Panc1 (cell line): ENCODE data around the gene AAK1. TPM values are rescaled to one million over a fixed set of nuclear protein-coding genes. Genes with fewer than 3 reads are reported as not detected.

Experiments
- ATAC-seq: fragments of 200-7000 bp; cut with Tn5 transposase; 2 replicates; pipeline ENCODE4 v1.9.1; 2020; ENCODE audit warnings: mild to moderate bottlenecking, moderate library complexity
- BruUV-seq: library from RNA; stranded (reverse); fragments of 400-500 nt; replicated peaks from 2 replicates; lab custom pipeline; 2021; lab: Mats Ljungman, UMichigan
- CTCF ChIA-PET: fragments of 300-600 bp; sonication (Branson Sonifier 250); formaldehyde crosslinking; loops from one replicate; lab custom pipeline; 2022; ENCODE audit warnings: antibody characterized with exemption; lab: Charles Lee
- POLR2A ChIA-PET: fragments of 300-600 bp; sonication (Branson Sonifier 250); formaldehyde crosslinking; loops from one replicate; lab custom pipeline; 2022; ENCODE audit warnings: antibody characterized with exemption; lab: Charles Lee
- DNase-seq: peaks from one replicate; pipeline ENCODE4 v3.0.0-alpha.2; 2010; ENCODE audit warnings: low read depth, low spot score
- H3K27ac ChIP-seq: 2 replicates; pipeline ENCODE4 v1.5.1; 2011; ENCODE audit warnings: mild to moderate bottlenecking, low read length, inconsistent platforms
- H3K27me3 ChIP-seq: fragments of 200-500 bp; sonication (Bioruptor generic); 2 replicates; pipeline ENCODE4 v1.6.0; 2014; ENCODE audit warnings: low read length, inconsistent platforms; ENCODE audit not compliant: control insufficient read depth, insufficient read depth
- H3K36me3 ChIP-seq: fragments of 200-500 bp; sonication (Bioruptor generic); 2 replicates; pipeline ENCODE4 v1.5.1; 2014; ENCODE audit warnings: inconsistent platforms, mild to moderate bottlenecking, low read length, moderate library complexity; ENCODE audit not compliant: control insufficient read depth, insufficient read depth
- H3K4me1 ChIP-seq: 2 replicates; pipeline ENCODE4 v1.5.1; 2011; ENCODE audit warnings: inconsistent platforms, mild to moderate bottlenecking, low read length, moderate library complexity; ENCODE audit not compliant: control insufficient read depth, insufficient read depth
- H3K4me3 ChIP-seq, 2 experiments: 2 replicates each; pipeline ENCODE4 v1.5.1; 2011 to 2012; ENCODE audit warnings: low read depth in 2 of 2, low read length in 2 of 2, mild to moderate bottlenecking in 2 of 2, inconsistent platforms in 1 of 2, moderate library complexity in 1 of 2
- H3K9me3 ChIP-seq: fragments of 200-500 bp; sonication (Bioruptor generic); 2 replicates; pipeline ENCODE4 v1.5.1; 2014; ENCODE audit warnings: low read depth, mild to moderate bottlenecking, inconsistent platforms, low read length, moderate library complexity; ENCODE audit not compliant: control insufficient read depth, insufficient read depth
- POLR2AphosphoS5 ChIP-seq: IDR thresholded peaks from 2 replicates; pipeline ENCODE4 v1.6.1; 2012; ENCODE audit warnings: mild to moderate bottlenecking, low read depth, low read length, moderate library complexity
- REST ChIP-seq, 2 experiments: IDR thresholded peaks; 2 replicates each; pipeline ENCODE4 v1.6.1; 2011 to 2012; ENCODE audit warnings: low read depth in 2 of 2, control low read depth in 1 of 2, low read length in 1 of 2, mild to moderate bottlenecking in 1 of 2, moderate library complexity in 1 of 2; ENCODE audit not compliant: insufficient read depth in 1 of 2
- SIN3A ChIP-seq: IDR thresholded peaks from 2 replicates; pipeline ENCODE4 v1.6.1; 2012; ENCODE audit warnings: low read depth, mild to moderate bottlenecking, low read length, moderate library complexity, borderline replicate concordance; ENCODE audit not compliant: insufficient read depth
- TCF7L2 ChIP-seq: IDR thresholded peaks from 2 replicates; pipeline ENCODE4 v1.6.1; 2011; ENCODE audit warnings: mild to moderate bottlenecking, low read depth, low read length, inconsistent platforms
- in situ Hi-C: cut with HindIII; loops from 2 replicates; pipeline ENCODE4 v1.10.0; 2016; ENCODE audit warnings: low sequenced_read_pairs, low pct_unique_long_range_greater_than_20kb
- intact Hi-C: fragments of 100-400 bp; cut with micrococcal nuclease; formaldehyde crosslinking; loops from one replicate; pipeline ENCODE4 v1.10.0; 2022; ENCODE audit not compliant: unreplicated experiment
- total RNA-seq: library from RNA; stranded (reverse); gene quantifications from one replicate; pipeline ENCODE4 v1.2.1, GENCODE V29; 2021; ENCODE audit not compliant: unreplicated experiment
- TF ChIP-seq, protein P1 (sequence below): fragments of 450-650 bp; IDR thresholded peaks from 2 replicates; pipeline ENCODE4 v1.5.1; 2017; ENCODE audit warnings: mild to moderate bottlenecking

Gene AAK1
- total RNA-seq, 1 experiment from 2014 or later, result 123 TPM

- Histone ChIP-seq H3K4me3 (no peak overlapping the region), H3K27me3 (no peaks in the 10 kb centered on the region), H3K9me3 (no peaks in the 10 kb centered on the region), H3K4me1 (peaks cover 21% of the 10 kb centered on the region), H3K36me3 (no peaks in the 10 kb centered on the region), H3K27ac (no peak overlapping the region)
- ChIA-PET CTCF (no interaction called here), POLR2A (interaction anchor here (0.6 kb wide), 1 partner anchor 919 kb away, joined by 5 read pairs; no protein-coding TSS in a partner anchor)
- TF ChIP-seq, protein P1, sequence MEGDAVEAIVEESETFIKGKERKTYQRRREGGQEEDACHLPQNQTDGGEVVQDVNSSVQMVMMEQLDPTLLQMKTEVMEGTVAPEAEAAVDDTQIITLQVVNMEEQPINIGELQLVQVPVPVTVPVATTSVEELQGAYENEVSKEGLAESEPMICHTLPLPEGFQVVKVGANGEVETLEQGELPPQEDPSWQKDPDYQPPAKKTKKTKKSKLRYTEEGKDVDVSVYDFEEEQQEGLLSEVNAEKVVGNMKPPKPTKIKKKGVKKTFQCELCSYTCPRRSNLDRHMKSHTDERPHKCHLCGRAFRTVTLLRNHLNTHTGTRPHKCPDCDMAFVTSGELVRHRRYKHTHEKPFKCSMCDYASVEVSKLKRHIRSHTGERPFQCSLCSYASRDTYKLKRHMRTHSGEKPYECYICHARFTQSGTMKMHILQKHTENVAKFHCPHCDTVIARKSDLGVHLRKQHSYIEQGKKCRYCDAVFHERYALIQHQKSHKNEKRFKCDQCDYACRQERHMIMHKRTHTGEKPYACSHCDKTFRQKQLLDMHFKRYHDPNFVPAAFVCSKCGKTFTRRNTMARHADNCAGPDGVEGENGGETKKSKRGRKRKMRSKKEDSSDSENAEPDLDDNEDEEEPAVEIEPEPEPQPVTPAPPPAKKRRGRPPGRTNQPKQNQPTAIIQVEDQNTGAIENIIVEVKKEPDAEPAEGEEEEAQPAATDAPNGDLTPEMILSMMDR, result no peak
- TF ChIP-seq REST (IDR thresholded peaks at IDR 0.05; ENCODE audit: insufficient read depth in 1 of 2, low read depth in 2 of 2, low read length in 1 of 2), result no peak
- no peak for TF ChIP-seq POLR2AphosphoS5
- no peak for TF ChIP-seq TCF7L2
- no peak for TF ChIP-seq SIN3A
- DNase-seq (no peak), ATAC-seq (no peak)
- intact Hi-C loops (no loop called here), in situ Hi-C loops (no loop called here)
- BruUV-seq, result no TSS peak
Observed at GRCh38 chr2:69578198-69578540, 65.4 kb downstream of the AAK1 start.

- no peaks in the 10 kb centered on the region for H3K27me3 ChIP-seq
- ChIA-PET POLR2A (interaction anchor here (0.5 kb wide), 1 partner anchor 83 kb away, joined by 4 read pairs; no protein-coding TSS in a partner anchor), CTCF (no interaction called here)
- H3K4me1 ChIP-seq, result peaks cover 20% of the 10 kb centered on the region
- TF ChIP-seq TCF7L2 (no peak), SIN3A (no peak), POLR2AphosphoS5 (no peak), REST (IDR thresholded peaks at IDR 0.05; ENCODE audit: insufficient read depth in 1 of 2, low read depth in 2 of 2, low read length in 1 of 2) (no peak)
- TF ChIP-seq, protein P1, result no peak
- intact Hi-C loops, result no loop called here
- no peak overlapping the region for H3K4me3 ChIP-seq
- no peak overlapping the region for H3K27ac ChIP-seq
- no TSS peak for BruUV-seq
- H3K9me3 ChIP-seq, result no peaks in the 10 kb centered on the region
- no peaks in the 10 kb centered on the region for H3K36me3 ChIP-seq
- ATAC-seq (no peak), DNase-seq (no peak)
- in situ Hi-C loops, result no loop called here
Observed at GRCh38 chr2:69577467-69578197, 65.9 kb downstream of the AAK1 start.
